Kidney epithelial cell (primary cell): ENCODE data around the gene CELF2. TPM values are rescaled to one million over a fixed set of nuclear protein-coding genes. Genes with fewer than 3 reads are reported as not detected.

Source experiments
- DNase-seq: peaks from one replicate; pipeline ENCODE4 v3.0.0-alpha.2; 2010; ENCODE audit warnings: low read depth
- H3K27me3 ChIP-seq: 2 replicates; pipeline ENCODE4 v1.6.0; 2011; ENCODE audit warnings: low read length; ENCODE audit not compliant: control insufficient read depth, insufficient read depth
- H3K36me3 ChIP-seq: 2 replicates; pipeline ENCODE4 v1.5.1; 2011; ENCODE audit warnings: low read length; ENCODE audit not compliant: control insufficient read depth, insufficient read depth
- H3K4me3 ChIP-seq: 2 replicates; pipeline ENCODE4 v1.5.1; 2011; ENCODE audit warnings: low read depth, mild to moderate bottlenecking, control low read depth, low read length
- total RNA-seq: library from RNA; depleted of rRNA; stranded (reverse); fragments of >200 nt; gene quantifications from 2 replicates; pipeline ENCODE4 v1.2.3, GENCODE V29; 2015
- TF ChIP-seq, protein P1 (sequence below): IDR thresholded peaks from 2 replicates; pipeline ENCODE4 v1.5.1; 2011; ENCODE audit warnings: mild to moderate bottlenecking, moderate library complexity, low read length, control low read depth, inconsistent platforms; ENCODE audit not compliant: insufficient read depth, poor library complexity, severe bottlenecking

The CELF2 gene
- total RNA-seq, 1 donor from 2014 or later: 15.2 TPM

DNA sequence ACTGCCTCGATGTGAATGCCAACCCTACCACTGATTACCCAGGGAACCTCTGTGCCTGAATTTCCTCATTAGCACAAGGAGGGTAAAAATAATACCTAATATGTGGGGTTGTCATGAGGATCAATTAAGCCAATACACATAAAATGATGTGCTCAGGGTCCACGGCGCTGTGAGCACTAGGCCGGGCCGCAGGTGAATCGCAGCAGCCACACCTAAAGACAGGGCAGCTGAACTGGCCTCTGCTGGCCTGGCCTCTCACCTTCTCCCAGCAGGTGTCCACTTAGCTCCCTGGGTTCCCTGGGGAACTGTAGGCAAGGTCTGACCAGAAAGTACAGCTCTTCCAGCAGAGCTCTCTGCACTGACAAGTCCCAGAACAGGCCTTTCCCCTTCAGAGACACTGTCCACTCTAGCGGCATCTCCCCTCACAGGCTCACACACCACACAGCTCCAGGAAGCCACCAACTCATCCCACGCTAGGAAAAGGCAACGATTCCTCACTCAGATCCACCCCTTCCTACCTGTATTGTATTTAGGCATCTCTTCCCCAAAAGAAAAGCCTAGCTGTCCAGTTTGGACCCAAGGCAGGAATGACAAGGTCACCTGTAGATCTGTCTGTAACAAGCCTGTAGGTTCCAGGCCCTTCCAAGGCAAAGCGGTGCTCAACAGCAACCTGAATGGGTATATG lies 320.6 kb downstream of the CELF2 start:
- no peaks in the 10 kb centered on the region for H3K27me3 ChIP-seq
- H3K4me3 ChIP-seq: no peak overlapping the region
- no peak for DNase-seq
- H3K36me3 ChIP-seq: no peaks in the 10 kb centered on the region
- TF ChIP-seq, protein P1, sequence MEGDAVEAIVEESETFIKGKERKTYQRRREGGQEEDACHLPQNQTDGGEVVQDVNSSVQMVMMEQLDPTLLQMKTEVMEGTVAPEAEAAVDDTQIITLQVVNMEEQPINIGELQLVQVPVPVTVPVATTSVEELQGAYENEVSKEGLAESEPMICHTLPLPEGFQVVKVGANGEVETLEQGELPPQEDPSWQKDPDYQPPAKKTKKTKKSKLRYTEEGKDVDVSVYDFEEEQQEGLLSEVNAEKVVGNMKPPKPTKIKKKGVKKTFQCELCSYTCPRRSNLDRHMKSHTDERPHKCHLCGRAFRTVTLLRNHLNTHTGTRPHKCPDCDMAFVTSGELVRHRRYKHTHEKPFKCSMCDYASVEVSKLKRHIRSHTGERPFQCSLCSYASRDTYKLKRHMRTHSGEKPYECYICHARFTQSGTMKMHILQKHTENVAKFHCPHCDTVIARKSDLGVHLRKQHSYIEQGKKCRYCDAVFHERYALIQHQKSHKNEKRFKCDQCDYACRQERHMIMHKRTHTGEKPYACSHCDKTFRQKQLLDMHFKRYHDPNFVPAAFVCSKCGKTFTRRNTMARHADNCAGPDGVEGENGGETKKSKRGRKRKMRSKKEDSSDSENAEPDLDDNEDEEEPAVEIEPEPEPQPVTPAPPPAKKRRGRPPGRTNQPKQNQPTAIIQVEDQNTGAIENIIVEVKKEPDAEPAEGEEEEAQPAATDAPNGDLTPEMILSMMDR: no peak

DNA sequence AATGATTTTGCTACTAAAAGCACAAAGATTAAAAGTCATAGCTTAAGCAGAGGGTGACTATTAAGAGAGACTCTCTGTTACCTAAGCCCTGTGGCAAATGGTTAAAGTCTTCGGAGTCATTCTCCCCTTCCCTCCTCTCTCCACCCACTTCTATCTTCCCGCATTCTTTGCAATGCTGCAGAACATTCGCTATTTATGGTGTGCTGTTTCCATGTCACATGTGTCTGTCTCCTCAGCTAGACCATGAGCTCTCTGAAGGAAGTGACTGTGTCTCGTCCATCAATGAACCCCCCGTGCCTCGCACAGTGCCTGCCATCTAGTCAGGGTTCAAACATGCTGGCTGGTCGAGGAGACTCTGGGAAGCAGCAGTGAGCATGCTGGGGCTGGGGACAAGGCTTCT lies 321.3 kb downstream of the CELF2 start:
- no peak overlapping the region for H3K4me3 ChIP-seq
- TF ChIP-seq, protein P1: no peak
- no peak for DNase-seq
- H3K27me3 ChIP-seq: no peaks in the 10 kb centered on the region
- H3K36me3 ChIP-seq: no peaks in the 10 kb centered on the region

DNA sequence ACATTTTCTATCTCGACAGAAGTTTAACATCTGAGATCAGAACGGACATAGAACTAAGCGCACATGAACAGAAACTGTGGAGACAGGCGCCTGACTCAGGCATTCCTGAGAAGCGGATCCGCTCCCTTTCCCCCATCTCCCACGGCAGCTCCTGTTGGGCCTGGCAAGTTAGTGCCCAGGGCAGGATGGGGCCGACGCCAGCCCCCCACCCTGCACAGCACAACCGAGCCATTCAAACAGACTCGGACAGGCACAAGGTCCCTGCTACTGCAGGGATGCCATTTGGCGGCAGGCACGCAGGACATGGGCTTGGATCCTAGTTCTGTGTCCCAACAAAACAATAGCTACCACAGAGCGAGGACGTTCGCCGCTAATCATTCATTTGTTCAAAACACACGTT lies 322.0 kb downstream of the CELF2 start:
- DNase-seq: no peak
- TF ChIP-seq, protein P1: no peak
- no peaks in the 10 kb centered on the region for H3K36me3 ChIP-seq
- no peak overlapping the region for H3K4me3 ChIP-seq
- no peaks in the 10 kb centered on the region for H3K27me3 ChIP-seq

DNA sequence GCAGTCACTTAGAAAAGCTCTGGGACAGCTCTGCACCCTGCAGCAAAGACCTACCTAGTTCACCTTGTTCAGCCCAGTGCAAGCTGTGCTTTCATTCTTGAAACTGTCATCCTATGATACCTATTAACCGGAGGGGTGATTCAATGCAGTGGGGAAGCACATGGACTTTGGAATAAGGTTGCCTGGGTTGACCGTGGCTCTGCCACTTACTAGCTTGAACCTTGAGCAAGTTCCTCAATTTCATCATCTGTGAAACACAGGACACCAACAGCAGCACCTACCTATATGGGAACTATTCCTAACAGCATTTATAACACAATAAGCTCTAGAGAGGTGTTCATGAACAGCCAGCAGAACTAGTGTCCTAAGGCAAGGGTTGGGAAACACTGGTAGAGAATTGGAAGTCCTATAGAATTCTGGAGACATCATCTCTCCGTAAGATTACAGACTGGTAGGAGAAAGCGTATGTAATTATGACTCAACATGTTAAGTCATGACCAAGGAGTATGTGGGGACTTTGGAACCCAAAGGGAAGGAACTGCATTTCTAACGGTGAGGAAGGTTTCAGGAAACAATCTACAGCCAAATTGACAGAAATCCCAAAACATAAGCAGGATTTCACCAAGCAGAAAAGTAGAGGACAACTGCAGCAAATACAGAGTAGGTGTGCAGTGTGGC lies 323.8 kb downstream of the CELF2 start:
- TF ChIP-seq, protein P1: no peak
- no peaks in the 10 kb centered on the region for H3K36me3 ChIP-seq

DNA sequence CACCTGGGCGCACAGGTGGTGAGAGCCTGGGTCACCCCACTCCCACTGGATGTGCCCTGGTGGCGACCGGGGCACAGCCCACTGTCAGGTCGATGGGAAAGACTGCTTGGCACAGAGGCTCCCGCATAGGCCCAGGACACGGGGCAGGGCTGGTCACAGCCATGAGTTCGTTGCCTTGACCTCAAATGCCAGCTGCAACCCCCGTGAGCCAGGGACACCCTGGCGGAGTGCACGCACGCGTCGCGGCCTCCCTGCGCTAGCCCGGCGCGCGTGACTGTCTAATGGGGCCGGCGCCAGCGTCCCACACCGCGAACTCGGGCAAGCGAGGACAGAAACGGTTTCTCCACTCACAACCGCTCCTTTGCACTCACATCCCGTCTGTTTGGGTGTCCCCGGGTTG lies 326.4 kb downstream of the CELF2 start:
- TF ChIP-seq, protein P1: no peak
- Histone ChIP-seq H3K36me3 (no peaks in the 10 kb centered on the region), H3K4me3 (no peak overlapping the region), H3K27me3 (no peaks in the 10 kb centered on the region)
- DNase-seq: no peak

More for the DNA sequence above, 323.8 kb downstream of the CELF2 start:
- no peak for DNase-seq
- H3K4me3 ChIP-seq: no peak overlapping the region
- no peaks in the 10 kb centered on the region for H3K27me3 ChIP-seq
